Testis (tissue), 3 donors: ENCODE data around the gene IFNGR1. TPM values are rescaled to one million over a fixed set of nuclear protein-coding genes. Genes with fewer than 3 reads are reported as not detected.

ENCODE experiments used
- DNase-seq: peaks from one replicate; pipeline ENCODE4 v3.0.0-alpha.2; 2019
- H3K27ac ChIP-seq, 2 donors: fragments of 200-600 bp; sonication (generic); one replicate each; pipeline ENCODE4 v1.5.1; 2019
- H3K27me3 ChIP-seq: fragments of 200-600 bp; sonication (generic); one replicate; pipeline ENCODE4 v1.5.1; 2019
- H3K36me3 ChIP-seq: fragments of 200-600 bp; sonication (generic); one replicate; pipeline ENCODE4 v1.5.1; 2017; ENCODE audit warnings: low read depth; ENCODE audit errors: missing control alignments
- H3K4me1 ChIP-seq: fragments of 200-600 bp; sonication (generic); one replicate; pipeline ENCODE4 v1.5.1; 2019
- H3K4me3 ChIP-seq, 2 donors: fragments of 200-600 bp; sonication (generic); one replicate each; pipeline ENCODE4 v1.5.1; 2017 to 2019
- H3K9me3 ChIP-seq: fragments of 200-600 bp; sonication (generic); one replicate; pipeline ENCODE4 v1.5.1; 2017
- POLR2A ChIP-seq: fragments of 450-650 bp; IDR thresholded peaks from one replicate; pipeline ENCODE4 v1.6.1; 2017; ENCODE audit warnings: antibody characterized with exemption, mild to moderate bottlenecking, moderate library complexity
- WGBS, 2 donors: methylation state at CpG; one replicate each; pipeline ENCODE4 v1.1.5; 2018; 5-methylcytosine and 5-hydroxymethylcytosine counted together
- intact Hi-C: fragments of 100-400 bp; cut with DNase I; formaldehyde crosslinking; loops from one replicate; pipeline ENCODE4 v1.15.1; 2023; ENCODE audit warnings: low total_unique reads
- polyA plus RNA-seq: library from polyadenylated mRNA; stranded (reverse); fragments of 350-450 nt; fragmentation: Illumina TruSeq; extraction: RNeasy Lipid Tissue Mini Kit (QIAGEN cat#74804); gene quantifications from one replicate; pipeline ENCODE4 v1.2.3, GENCODE V29; 2014; ENCODE audit warnings: low read depth, low replicate concordance; ENCODE audit not compliant: insufficient read depth
- total RNA-seq, 2 donors: library from RNA; depleted of rRNA; stranded (reverse); fragments of >200 nt; gene quantifications; one replicate each; pipeline ENCODE4 v1.2.3, GENCODE V29; 2016
- TF ChIP-seq, protein P1 (sequence below), 3 experiments: fragments of 450-650 bp in 2 of 3; fragments of 200-600 bp in 1 of 3; sonication (generic) in 1 of 3; IDR thresholded peaks; one replicate each; pipeline ENCODE4 v1.5.1; 2016 to 2019; ENCODE audit warnings: antibody characterized with exemption in 3 of 3, mild to moderate bottlenecking in 2 of 3, moderate library complexity in 1 of 3

Gene IFNGR1
- total and polyA plus RNA-seq, 3 donors from 2014 or later = 46.4 to 49.6 (median 47.8) TPM

DNA sequence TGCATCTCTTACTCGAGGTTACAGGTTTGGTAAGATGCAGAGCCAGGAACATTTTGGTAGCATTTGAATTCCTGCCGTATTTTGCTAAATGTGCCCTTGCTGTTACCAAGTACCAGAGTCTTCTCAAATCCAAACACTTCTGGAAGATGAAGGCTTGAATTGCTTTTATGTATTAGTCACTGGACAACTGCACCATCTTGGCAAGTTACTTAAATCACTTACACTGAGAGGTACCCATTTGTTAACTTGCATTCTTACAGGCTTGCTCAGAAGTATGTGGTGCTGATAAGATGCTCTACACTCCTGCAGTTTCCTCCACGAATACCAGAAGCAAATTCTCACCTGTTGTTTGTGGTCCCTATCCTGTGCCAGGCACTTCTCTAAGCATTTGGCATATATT, 58.4 kb downstream of the IFNGR1 start:
- Histone ChIP-seq H3K4me3 (no peak overlapping the region), H3K36me3 (no peaks in the 10 kb centered on the region), H3K9me3 (no peaks in the 10 kb centered on the region), H3K27ac (no peak overlapping the region), H3K27me3 (no peaks in the 10 kb centered on the region), H3K4me1 (no peaks in the 10 kb centered on the region)
- WGBS, 2 donors = 79 to 80% methylated on average over 3 of the region's 3 CpGs
- no peak for DNase-seq
- intact Hi-C loops = no loop called here
- no peak for TF ChIP-seq POLR2A
- TF ChIP-seq, protein P1, sequence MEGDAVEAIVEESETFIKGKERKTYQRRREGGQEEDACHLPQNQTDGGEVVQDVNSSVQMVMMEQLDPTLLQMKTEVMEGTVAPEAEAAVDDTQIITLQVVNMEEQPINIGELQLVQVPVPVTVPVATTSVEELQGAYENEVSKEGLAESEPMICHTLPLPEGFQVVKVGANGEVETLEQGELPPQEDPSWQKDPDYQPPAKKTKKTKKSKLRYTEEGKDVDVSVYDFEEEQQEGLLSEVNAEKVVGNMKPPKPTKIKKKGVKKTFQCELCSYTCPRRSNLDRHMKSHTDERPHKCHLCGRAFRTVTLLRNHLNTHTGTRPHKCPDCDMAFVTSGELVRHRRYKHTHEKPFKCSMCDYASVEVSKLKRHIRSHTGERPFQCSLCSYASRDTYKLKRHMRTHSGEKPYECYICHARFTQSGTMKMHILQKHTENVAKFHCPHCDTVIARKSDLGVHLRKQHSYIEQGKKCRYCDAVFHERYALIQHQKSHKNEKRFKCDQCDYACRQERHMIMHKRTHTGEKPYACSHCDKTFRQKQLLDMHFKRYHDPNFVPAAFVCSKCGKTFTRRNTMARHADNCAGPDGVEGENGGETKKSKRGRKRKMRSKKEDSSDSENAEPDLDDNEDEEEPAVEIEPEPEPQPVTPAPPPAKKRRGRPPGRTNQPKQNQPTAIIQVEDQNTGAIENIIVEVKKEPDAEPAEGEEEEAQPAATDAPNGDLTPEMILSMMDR (IDR thresholded peaks at IDR 0.05) = no peak

DNA sequence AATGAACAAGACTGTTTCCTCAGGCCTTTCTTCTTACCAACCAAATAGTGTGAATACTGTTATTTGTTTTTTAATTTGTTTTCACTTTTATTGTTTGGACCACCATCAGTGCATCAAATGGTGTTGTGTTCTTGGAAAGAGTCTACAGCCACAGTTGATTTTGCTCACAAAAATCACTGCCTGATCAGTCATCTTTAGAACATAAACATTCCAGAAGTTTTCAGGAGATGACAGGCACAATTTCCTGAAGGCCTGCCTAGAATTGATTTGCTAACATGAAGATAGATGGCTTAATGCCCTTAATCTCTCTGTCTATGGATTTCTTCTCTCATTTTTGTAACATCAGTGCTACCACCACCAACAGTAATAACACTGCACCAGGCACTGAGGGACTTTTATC, 59.3 kb downstream of the IFNGR1 start:
- Histone ChIP-seq H3K36me3 (no peaks in the 10 kb centered on the region), H3K27me3 (no peaks in the 10 kb centered on the region), H3K4me1 (no peaks in the 10 kb centered on the region), H3K4me3 (no peak overlapping the region), H3K9me3 (no peaks in the 10 kb centered on the region), H3K27ac (no peak overlapping the region)
- intact Hi-C loops = no loop called here
- TF ChIP-seq POLR2A = no peak
- TF ChIP-seq, protein P1 (IDR thresholded peaks at IDR 0.05) = no peak
- no peak for DNase-seq

- Histone ChIP-seq H3K4me3 (no peak overlapping the region), H3K4me1 (no peaks in the 10 kb centered on the region), H3K9me3 (no peaks in the 10 kb centered on the region), H3K36me3 (no peaks in the 10 kb centered on the region), H3K27me3 (no peaks in the 10 kb centered on the region), H3K27ac (no peak overlapping the region)
- no peak for DNase-seq
- WGBS, 2 donors = 41 to 50% methylated on average over 4 of the region's 4 CpGs
- TF ChIP-seq, protein P1 (IDR thresholded peaks at IDR 0.05) = no peak
- TF ChIP-seq POLR2A = no peak
- intact Hi-C loops = no loop called here
Measured at GRCh38 chr6:137157601-137158000, 61.6 kb downstream of the IFNGR1 start.

DNA sequence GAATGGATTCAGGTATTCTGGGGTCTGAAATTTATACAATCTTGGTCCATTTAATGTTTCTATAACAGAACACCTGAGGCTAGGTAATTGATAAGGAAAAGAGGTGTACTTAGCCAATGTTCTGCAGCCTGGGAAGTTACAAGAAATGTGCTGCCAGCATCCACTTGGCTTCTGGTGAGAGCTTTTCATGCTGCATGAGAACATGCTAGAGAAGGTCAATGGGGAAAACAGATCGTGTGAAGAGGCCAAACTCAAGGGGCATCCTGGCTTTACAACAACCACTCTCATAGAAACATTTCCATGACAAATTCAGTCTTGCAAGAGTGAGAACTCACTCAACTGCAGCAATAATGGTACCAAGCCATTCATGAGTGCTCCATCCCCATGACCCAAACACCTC, 62.5 kb downstream of the IFNGR1 start:
- DNase-seq = no peak

GRCh38 chr6:137155830-137156229, 63.4 kb downstream of the IFNGR1 start:
- Histone ChIP-seq H3K36me3 (no peaks in the 10 kb centered on the region), H3K4me1 (no peaks in the 10 kb centered on the region), H3K27ac (no peak overlapping the region), H3K9me3 (no peaks in the 10 kb centered on the region), H3K27me3 (no peaks in the 10 kb centered on the region), H3K4me3 (no peak overlapping the region)
- TF ChIP-seq, protein P1 (IDR thresholded peaks at IDR 0.05) = no peak
- no peak for TF ChIP-seq POLR2A
- 91 to 94% methylated on average over 2 of the region's 2 CpGs for WGBS, 2 donors
- intact Hi-C loops = no loop called here
- no peak for DNase-seq

More for the DNA sequence above, 62.5 kb downstream of the IFNGR1 start:
- H3K27ac ChIP-seq = no peak overlapping the region
- WGBS, 2 donors = 81 to 85% methylated on average over 1 of the region's 1 CpG
- H3K9me3 ChIP-seq = no peaks in the 10 kb centered on the region
- H3K27me3 ChIP-seq = no peaks in the 10 kb centered on the region
- no peaks in the 10 kb centered on the region for H3K4me1 ChIP-seq
- no peaks in the 10 kb centered on the region for H3K36me3 ChIP-seq
- intact Hi-C loops = no loop called here
- TF ChIP-seq, protein P1 (IDR thresholded peaks at IDR 0.05) = no peak
- no peak overlapping the region for H3K4me3 ChIP-seq
